PC-3 (cell line): ENCODE results near the gene RASSF4. TPM values are rescaled to one million over a fixed set of nuclear protein-coding genes. Genes with fewer than 3 reads are reported as not detected.

Experiments
- ATAC-seq: fragments of 200-7000 bp; cut with Tn5 transposase; 2 replicates; pipeline ENCODE4 v1.9.1; 2020; ENCODE audit warnings: mild to moderate bottlenecking, moderate library complexity
- BruUV-seq: library from RNA; stranded (reverse); fragments of 400-500 nt; replicated peaks from 2 replicates; lab custom pipeline; 2021; lab: Mats Ljungman, UMichigan
- CTCF ChIA-PET: fragments of 300-600 bp; sonication (Branson Sonifier 250); formaldehyde crosslinking; loops from one replicate; lab custom pipeline; 2022; ENCODE audit warnings: antibody characterized with exemption; lab: Charles Lee
- POLR2A ChIA-PET: fragments of 300-600 bp; sonication (Branson Sonifier 250); formaldehyde crosslinking; loops from one replicate; lab custom pipeline; 2022; ENCODE audit warnings: antibody characterized with exemption; ENCODE audit not compliant: unreplicated experiment; lab: Charles Lee
- DNase-seq: peaks from one replicate; pipeline ENCODE4 v3.0.0-alpha.2; 2015
- H2AFZ ChIP-seq: fragments of 300-600 bp; sonication (generic); 2 replicates; pipeline ENCODE4 v1.6.0; 2016; ENCODE audit warnings: antibody characterized with exemption, low read length
- H3F3A ChIP-seq: fragments of 300-600 bp; sonication (generic); one replicate; pipeline ENCODE4 v1.6.0; 2017; ENCODE audit warnings: antibody characterized with exemption, low read length, control low read depth, mild to moderate bottlenecking; ENCODE audit not compliant: unreplicated experiment
- H3K27ac ChIP-seq: fragments of 300-600 bp; sonication (generic); 2 replicates; pipeline ENCODE4 v1.5.1; 2016; ENCODE audit warnings: mild to moderate bottlenecking, low read length
- H3K27me3 ChIP-seq: fragments of 300-600 bp; sonication (generic); 2 replicates; pipeline ENCODE4 v1.6.1; 2016; ENCODE audit warnings: low read length, mixed read lengths
- H3K36me3 ChIP-seq: fragments of 300-600 bp; sonication (generic); 2 replicates; pipeline ENCODE4 v1.6.1; 2016; ENCODE audit warnings: low read depth, mixed run types, low read length, mixed read lengths
- H3K4me1 ChIP-seq: fragments of 300-600 bp; sonication (generic); 2 replicates; pipeline ENCODE4 v1.5.1; 2016; ENCODE audit warnings: low read length; ENCODE audit not compliant: insufficient read depth
- H3K4me2 ChIP-seq: fragments of 300-600 bp; sonication (generic); 2 replicates; pipeline ENCODE4 v1.6.0; 2016; ENCODE audit warnings: low read length
- H3K4me3 ChIP-seq: fragments of 300-600 bp; sonication (generic); 2 replicates; pipeline ENCODE4 v1.5.1; 2016; ENCODE audit warnings: mild to moderate bottlenecking, low read length, mixed read lengths
- H3K79me2 ChIP-seq: fragments of 300-600 bp; sonication (generic); 2 replicates; pipeline ENCODE4 v1.6.1; 2017; ENCODE audit warnings: low read length, mixed read lengths
- H3K9ac ChIP-seq: fragments of 300-600 bp; sonication (generic); 2 replicates; pipeline ENCODE4 v1.6.0; 2016; ENCODE audit warnings: mild to moderate bottlenecking, low read length
- H3K9me2 ChIP-seq: fragments of 300-600 bp; sonication (generic); replicated peaks from 2 replicates; pipeline ENCODE4 v1.6.1; 2016; ENCODE audit warnings: mixed run types, low read length, mixed read lengths
- H3K9me3 ChIP-seq: fragments of 300-600 bp; sonication (generic); 2 replicates; pipeline ENCODE4 v1.6.1; 2016; ENCODE audit warnings: low read length, mixed read lengths
- H4K20me1 ChIP-seq: fragments of 300-600 bp; sonication (generic); 2 replicates; pipeline ENCODE4 v1.6.1; 2016; ENCODE audit warnings: low read length, mixed read lengths
- EZH2 ChIP-seq: fragments of 300-600 bp; sonication (generic); IDR thresholded peaks from one replicate; pipeline ENCODE4 v1.6.1; 2017; ENCODE audit warnings: antibody characterized with exemption, mild to moderate bottlenecking, low read length; ENCODE audit not compliant: unreplicated experiment
- EZH2phosphoT487 ChIP-seq: fragments of 300-600 bp; sonication (generic); IDR thresholded peaks from 2 replicates; pipeline ENCODE4 v1.6.1; 2018; ENCODE audit warnings: mild to moderate bottlenecking, antibody characterized with exemption, low read length, borderline replicate concordance
- intact Hi-C: fragments of 100-400 bp; cut with micrococcal nuclease; formaldehyde crosslinking; loops from 2 replicates; pipeline ENCODE4 v1.9.0; 2023
- total RNA-seq: library from RNA; depleted of rRNA; stranded (reverse); fragments of >200 nt; gene quantifications from 2 replicates; pipeline ENCODE4 v1.2.3, GENCODE V29; 2014
- TF ChIP-seq, protein P1 (sequence below): fragments of 300-600 bp; sonication (generic); conservative IDR thresholded peaks from 2 replicates; pipeline ENCODE4 v1.5.1; 2017; ENCODE audit warnings: antibody characterized with exemption, low read depth, mild to moderate bottlenecking, low read length

Gene RASSF4
- total RNA-seq, 1 experiment from 2014 or later, result 8.7 TPM

GRCh38 chr10:44958898-44959246 lies 730 bp upstream of the RASSF4 start:
- CTCF ChIA-PET, result no interaction called here
- Histone ChIP-seq H3K27ac (peak overlapping the region; percentile 43), H3K36me3 (no peaks in the 10 kb centered on the region), H3K27me3 (no peaks in the 10 kb centered on the region), H3K9ac (peak overlapping the region; percentile 89), H3K9me3 (no peaks in the 10 kb centered on the region), H4K20me1 (no peaks in the 10 kb centered on the region), H3K4me3 (peak overlapping the region; percentile 80), H3K4me1 (peaks cover 19% of the 10 kb centered on the region), H2AFZ (peak overlapping the region; percentile 98), H3K9me2 (no peaks in the 10 kb centered on the region), H3F3A (no peaks in the 10 kb centered on the region), H3K79me2 (peaks cover 15% of the 10 kb centered on the region), H3K4me2 (peak overlapping the region; percentile 89)
- no peak for DNase-seq
- BruUV-seq, result TSS peak; percentile 84
- intact Hi-C loops, result loop anchor here (1.0 to 2.0 kb wide), 3 partner anchors 16 to 50 kb away; no protein-coding TSS in a partner anchor
- TF ChIP-seq, protein P1, sequence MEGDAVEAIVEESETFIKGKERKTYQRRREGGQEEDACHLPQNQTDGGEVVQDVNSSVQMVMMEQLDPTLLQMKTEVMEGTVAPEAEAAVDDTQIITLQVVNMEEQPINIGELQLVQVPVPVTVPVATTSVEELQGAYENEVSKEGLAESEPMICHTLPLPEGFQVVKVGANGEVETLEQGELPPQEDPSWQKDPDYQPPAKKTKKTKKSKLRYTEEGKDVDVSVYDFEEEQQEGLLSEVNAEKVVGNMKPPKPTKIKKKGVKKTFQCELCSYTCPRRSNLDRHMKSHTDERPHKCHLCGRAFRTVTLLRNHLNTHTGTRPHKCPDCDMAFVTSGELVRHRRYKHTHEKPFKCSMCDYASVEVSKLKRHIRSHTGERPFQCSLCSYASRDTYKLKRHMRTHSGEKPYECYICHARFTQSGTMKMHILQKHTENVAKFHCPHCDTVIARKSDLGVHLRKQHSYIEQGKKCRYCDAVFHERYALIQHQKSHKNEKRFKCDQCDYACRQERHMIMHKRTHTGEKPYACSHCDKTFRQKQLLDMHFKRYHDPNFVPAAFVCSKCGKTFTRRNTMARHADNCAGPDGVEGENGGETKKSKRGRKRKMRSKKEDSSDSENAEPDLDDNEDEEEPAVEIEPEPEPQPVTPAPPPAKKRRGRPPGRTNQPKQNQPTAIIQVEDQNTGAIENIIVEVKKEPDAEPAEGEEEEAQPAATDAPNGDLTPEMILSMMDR, result no peak
- TF ChIP-seq EZH2phosphoT487, result no peak
- TF ChIP-seq EZH2, result no peak
- POLR2A ChIA-PET, result no interaction called here
- ATAC-seq, result no peak

DNA sequence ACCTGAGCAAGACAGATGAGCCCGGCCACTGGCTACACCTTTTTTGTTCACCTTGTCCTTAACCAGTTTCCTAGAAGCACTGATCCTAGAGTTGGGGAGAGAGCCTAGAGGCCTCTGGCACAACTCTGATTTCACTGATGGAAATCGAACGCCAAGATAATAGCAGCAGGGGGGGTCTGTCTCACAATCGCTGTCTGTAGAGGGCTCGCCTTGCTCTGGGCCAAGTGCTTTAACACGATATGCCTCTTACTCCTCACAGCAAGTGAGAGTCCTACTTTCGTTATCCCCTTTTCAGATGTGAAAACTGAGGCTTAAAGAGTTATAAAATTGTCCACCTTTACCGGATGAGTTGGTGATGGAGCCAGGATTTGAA lies 472 bp downstream of the RASSF4 start:
- H3K4me2 ChIP-seq, result peak overlapping the region; percentile 97
- ATAC-seq, result no peak; the same call in 1 of the 2 replicates
- peaks cover 19% of the 10 kb centered on the region for H3K4me1 ChIP-seq
- TF ChIP-seq EZH2, result no peak
- TF ChIP-seq, protein P1, result no peak
- no peak for TF ChIP-seq EZH2phosphoT487
- H2AFZ ChIP-seq, result peak overlapping the region; percentile 96
- BruUV-seq, result no TSS peak
- intact Hi-C loops, result no loop called here
- peak overlapping the region; percentile 80 for H3K4me3 ChIP-seq
- POLR2A ChIA-PET, result interaction anchor here (1.0 kb wide), 1 partner anchor 18 kb away, joined by 4 read pairs; the partner anchor contains the start of gene DEPP1
- H3K36me3 ChIP-seq, result no peaks in the 10 kb centered on the region
- H3K27ac ChIP-seq, result no peak overlapping the region
- H3K27me3 ChIP-seq, result no peaks in the 10 kb centered on the region
- CTCF ChIA-PET, result no interaction called here
- peaks cover 15% of the 10 kb centered on the region for H3K79me2 ChIP-seq
- H4K20me1 ChIP-seq, result no peaks in the 10 kb centered on the region
- H3K9me3 ChIP-seq, result no peaks in the 10 kb centered on the region
- H3K9me2 ChIP-seq, result no peaks in the 10 kb centered on the region
- H3K9ac ChIP-seq, result no peak overlapping the region
- H3F3A ChIP-seq, result no peaks in the 10 kb centered on the region
- no peak for DNase-seq

- Histone ChIP-seq H3K36me3 (no peaks in the 10 kb centered on the region), H3F3A (no peaks in the 10 kb centered on the region), H3K9me3 (no peaks in the 10 kb centered on the region), H2AFZ (no peak overlapping the region), H3K9me2 (no peaks in the 10 kb centered on the region), H3K9ac (no peak overlapping the region), H3K4me2 (peak overlapping the region; percentile 97), H3K27ac (no peak overlapping the region), H4K20me1 (no peaks in the 10 kb centered on the region), H3K4me3 (peak overlapping the region; percentile 80; the same call in 1 of the 2 replicates), H3K79me2 (peaks cover 15% of the 10 kb centered on the region), H3K4me1 (peaks cover 19% of the 10 kb centered on the region), H3K27me3 (no peaks in the 10 kb centered on the region)
- intact Hi-C loops, result no loop called here
- TF ChIP-seq EZH2 (no peak), EZH2phosphoT487 (no peak)
- no peak for DNase-seq
- ATAC-seq, result no peak
- BruUV-seq, result TSS peak; percentile 52
- CTCF ChIA-PET, result interaction anchor here (0.6 kb wide), 1 partner anchor 83 kb away, joined by 4 read pairs; no protein-coding TSS in a partner anchor
- POLR2A ChIA-PET, result no interaction called here
Measured at GRCh38 chr10:44960482-44961229, 1.1 kb downstream of the RASSF4 start.
